GM21529 (cell line): ENCODE data around the gene OOSP1.
"Not testable (repeated sequence)": the region's sequence is repeated elsewhere in the genome, so short reads cannot be mapped to it uniquely, and the experiment has no call there.

ENCODE experiments used
- ATAC-seq: cut with Tn5 transposase; IDR thresholded peaks from one replicate; pipeline ENCODE4 v1.9.1; 2021; ENCODE audit not compliant: unreplicated experiment

The OOSP1 gene, protein sequence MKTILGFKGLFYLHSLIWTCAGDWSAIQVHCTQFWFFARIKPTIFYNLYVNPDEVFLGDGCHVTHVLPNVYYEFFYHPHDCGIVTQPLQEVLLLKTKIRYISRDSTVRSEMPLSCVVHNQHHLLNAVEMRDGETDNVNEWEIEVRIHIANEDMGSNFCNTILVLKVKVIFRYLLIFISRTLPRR

DNA sequence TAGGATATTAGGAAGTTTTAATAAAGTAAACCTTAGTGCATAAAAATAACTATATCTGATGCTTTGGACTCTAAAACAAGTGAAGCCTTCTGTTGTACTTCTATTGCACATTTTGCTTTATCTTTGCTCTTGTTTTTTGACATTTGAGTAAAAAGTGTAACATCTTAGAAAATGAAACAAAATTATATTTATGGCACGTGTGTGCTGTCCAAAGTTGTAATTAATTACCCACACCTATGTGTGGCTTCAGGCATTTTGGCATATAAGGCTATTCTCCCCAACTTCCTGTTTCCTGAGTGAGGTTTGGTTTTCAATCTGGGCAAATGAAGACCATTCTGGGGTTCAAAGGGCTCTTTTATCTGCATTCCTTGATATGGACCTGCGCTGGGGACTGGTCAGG is at the start of gene OOSP1:
Gene OOSP1 (plus strand): TSS at position 301 of the 400 bp plus-strand sequence. CDS start 23 bp downstream, at position 324.
- ATAC-seq, result no peak

DNA sequence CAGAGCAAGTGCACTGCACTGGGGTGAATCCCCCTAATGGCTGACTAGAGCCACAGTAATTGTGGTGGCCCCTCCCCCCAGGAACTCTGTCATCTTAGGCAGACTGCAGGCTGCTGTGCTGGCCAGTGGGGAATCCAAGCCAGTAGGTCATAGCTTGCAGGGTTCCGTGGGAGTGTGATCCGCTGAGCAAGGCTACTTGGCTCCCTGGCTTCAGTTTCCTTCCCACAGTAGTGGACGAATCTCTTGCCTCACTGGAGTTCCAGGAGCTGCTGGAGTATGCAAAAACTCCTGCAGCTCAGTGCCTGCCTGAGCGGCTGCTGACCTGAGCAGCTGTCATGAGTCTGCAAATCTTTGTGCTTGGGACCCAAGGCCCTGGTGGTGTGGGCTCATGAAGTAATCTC is 46.5 kb upstream of the OOSP1 start:
- no peak for ATAC-seq

- ATAC-seq, result no peak
Measured at GRCh38 chr11:59894616-59895015, 43.6 kb upstream of the OOSP1 start.

DNA sequence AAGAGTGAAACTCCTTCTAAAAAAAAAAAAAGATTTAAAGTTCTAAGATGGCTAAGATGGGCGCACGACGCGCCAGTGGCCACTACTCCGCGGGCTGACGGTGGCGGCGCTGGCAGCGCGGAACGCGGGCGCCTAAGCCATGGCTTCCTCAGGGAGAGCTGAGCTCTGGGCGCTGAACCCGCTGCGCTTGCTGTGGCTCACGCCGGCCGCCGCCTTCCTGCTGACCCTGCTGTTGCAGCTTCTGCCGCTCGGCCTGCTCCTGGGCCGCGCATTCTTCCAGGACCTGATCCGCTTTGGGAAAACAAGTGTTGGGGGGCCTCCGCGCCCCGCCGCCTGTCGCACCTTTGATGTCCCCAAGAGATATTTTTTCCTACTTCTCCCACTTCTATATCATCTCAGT is 40.2 kb upstream of the OOSP1 start:
- no peak for ATAC-seq

- ATAC-seq, result no peak
Measured at GRCh38 chr11:59898650-59899049, 39.6 kb upstream of the OOSP1 start.

GRCh38 chr11:59899532-59899931 is 38.7 kb upstream of the OOSP1 start:
- ATAC-seq, result no peak

DNA sequence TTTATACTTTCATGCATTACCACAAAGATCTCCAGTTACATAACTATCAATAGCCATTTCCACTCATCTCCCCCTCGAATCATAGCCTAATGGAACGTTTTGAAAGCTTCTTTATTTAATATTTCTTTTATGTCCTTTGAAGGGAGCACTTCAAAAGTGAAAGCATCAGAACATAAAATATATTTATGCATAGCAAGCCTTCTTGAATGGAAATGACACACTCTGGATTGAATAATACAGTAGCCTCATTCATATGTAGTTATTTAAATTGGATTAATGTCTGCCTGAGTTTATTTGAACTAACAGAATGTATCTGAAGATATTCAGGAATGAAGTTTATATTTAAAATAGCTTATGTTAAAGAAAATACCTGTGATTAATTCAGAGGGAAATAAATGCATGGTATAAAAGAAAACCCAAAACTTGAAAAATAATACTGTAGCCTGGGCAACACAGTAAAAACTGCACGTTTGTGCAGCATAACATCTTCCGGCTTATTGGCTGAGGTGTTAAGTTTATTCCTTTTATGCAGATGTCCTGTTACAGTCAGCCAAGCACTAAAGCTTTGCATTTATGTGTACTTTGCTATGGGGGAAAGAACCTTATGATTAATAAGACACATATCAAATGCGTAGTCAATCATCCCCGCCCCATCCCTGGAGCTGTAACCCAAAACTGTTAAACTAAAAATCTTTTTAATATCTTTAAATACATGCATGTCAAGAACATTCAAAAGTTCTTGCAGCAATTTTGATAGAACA is 37.7 kb upstream of the OOSP1 start:
- ATAC-seq, result no peak

DNA sequence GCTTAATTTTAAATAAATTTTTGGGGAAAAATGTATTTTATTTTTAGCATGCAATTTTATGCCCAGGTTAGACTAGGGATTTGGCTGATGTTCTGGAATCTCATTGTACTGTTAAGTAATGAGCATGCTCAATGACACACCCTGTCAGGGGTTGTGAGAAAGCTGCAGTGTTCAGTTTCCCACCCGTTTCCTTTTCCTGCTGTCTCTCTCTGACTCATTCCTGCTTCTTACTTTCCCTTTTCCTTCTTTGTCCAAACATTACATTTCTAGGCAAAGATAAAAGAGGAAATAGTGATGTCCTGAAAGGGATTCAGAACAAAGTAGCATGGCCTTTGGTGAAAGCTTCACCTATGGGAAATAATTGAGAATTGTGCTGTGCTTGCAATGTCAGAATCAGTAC is 36.9 kb upstream of the OOSP1 start:
- no peak for ATAC-seq

- ATAC-seq, result not testable (repeated sequence)
Measured at GRCh38 chr11:59903569-59903968, 34.7 kb upstream of the OOSP1 start.

- ATAC-seq, result no peak
Measured at GRCh38 chr11:59918480-59918879, 19.8 kb upstream of the OOSP1 start.

DNA sequence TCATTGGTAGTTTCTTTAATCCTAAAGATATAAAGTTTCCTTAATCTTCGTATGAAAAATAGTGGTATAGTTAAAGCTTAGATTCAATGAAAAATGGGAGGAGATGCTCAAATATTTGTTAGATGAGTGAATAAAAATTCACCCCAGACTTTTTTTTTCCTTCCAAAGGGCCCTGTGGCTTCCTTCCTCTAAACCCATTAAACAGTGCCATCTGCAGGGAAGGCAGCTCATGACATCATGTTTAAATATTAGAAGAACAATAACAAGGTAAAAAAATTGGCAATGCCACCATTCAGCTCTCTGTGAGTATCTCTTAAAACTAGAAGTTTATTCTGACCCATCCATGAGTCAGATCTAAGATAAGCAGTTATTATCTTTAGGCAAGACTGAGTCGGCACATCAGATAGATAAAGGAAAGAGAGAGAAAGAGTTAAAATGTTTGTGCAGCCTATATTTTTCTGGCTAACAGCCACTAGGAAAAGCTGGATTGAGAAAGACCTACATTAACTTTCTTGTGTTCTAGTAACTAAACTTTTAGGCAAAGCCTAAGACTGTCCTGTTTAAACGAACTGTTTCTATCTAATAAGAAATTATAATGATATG is 19.1 kb upstream of the OOSP1 start:
- no peak for ATAC-seq

- no peak for ATAC-seq
Measured at GRCh38 chr11:59923813-59924212, 14.4 kb upstream of the OOSP1 start.

GRCh38 chr11:59931688-59932087 is 6.5 kb upstream of the OOSP1 start:
- no peak for ATAC-seq

GRCh38 chr11:59938718-59939117 is 486 bp downstream of the OOSP1 start:
- no peak for ATAC-seq

- no peak for ATAC-seq
Measured at GRCh38 chr11:59939482-59939881, 1.2 kb downstream of the OOSP1 start.

DNA sequence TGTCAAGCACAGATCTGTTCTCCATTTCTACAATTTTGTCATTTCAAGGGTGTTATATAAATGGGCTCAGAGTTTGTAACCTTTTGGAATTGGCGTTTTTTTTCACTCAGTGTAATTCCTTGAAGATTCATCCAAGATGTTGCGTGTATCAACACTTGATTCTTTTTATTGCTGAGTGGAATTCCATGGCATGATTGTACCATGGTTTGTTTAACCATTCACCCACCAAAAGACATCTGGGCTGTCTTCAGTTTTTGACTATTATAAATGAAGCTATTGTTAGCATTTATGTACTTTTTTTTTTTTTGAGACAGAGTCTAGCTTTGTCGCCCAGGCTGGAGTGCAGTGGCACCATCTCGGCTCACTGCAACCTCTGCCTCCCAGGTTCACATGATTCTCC is 2.9 kb downstream of the OOSP1 start:
- ATAC-seq, result no peak

DNA sequence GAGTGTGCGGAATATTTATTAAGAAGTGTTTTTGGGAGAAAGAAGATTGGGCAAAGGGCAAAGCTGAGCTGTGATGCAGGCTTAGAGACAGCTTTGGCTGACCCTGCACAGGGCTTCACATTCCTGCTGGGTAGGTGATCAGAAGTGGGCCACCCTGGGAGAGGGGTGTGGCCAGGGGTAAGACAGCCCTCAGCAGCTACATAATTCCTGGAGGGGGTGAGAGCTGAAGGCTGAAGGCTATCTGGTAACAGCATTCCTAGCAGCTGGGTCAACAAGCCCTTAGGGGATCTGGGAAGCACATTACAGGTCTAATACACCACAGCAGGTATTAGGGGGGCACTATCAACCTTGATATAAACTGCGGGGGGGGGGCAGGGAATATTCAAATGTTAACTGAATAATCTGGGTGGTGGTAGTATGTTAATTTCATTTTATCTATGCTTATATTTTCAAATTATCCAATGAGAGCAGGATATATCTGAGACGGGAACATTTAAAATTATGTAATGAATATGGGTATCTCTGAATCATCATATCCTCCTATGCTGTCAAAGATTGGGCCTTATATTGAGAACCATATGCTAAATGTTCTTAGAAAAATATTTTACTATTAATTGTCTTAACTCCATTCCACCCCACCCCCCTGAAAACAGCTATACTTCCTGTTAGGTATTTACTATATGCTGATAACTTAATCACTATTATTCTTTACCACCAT is 5.9 kb downstream of the OOSP1 start:
- ATAC-seq, result no peak

- no peak for ATAC-seq
Measured at GRCh38 chr11:59944720-59945119, 6.5 kb downstream of the OOSP1 start.

DNA sequence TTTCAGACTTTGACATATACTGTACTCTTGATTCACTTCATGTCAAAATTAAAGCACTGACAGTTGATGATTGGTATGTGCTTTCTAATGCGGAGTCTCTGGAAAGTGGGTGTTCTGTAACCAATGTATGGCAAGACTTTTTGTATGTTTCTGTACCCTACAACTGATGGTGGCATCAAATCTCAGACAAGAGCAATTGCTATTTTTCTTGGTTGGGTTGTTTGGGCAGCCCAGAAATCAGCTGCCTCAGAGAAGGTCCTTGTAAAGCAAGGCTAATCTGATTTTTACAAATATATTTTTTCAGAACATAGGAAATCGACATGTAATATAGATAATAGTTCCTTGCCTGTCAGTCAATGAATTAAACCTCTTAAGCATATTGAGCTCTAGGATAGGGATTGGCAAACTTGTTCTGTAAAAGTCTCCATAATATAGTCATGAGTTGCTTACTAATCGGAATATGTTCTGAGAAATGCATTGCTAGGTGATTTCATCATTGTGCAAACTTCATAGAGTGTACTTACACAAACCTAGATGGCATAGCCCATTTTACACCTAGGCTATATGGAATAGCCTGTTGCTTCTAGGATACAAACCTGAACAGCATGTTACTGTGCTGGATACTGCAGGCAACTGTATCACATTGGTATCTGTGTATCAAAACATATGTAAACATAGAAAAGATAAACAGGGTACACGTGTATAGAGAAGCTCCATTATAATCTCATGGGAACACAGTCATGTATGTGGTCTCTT is 15.4 kb downstream of the OOSP1 start:
- ATAC-seq, result no peak

DNA sequence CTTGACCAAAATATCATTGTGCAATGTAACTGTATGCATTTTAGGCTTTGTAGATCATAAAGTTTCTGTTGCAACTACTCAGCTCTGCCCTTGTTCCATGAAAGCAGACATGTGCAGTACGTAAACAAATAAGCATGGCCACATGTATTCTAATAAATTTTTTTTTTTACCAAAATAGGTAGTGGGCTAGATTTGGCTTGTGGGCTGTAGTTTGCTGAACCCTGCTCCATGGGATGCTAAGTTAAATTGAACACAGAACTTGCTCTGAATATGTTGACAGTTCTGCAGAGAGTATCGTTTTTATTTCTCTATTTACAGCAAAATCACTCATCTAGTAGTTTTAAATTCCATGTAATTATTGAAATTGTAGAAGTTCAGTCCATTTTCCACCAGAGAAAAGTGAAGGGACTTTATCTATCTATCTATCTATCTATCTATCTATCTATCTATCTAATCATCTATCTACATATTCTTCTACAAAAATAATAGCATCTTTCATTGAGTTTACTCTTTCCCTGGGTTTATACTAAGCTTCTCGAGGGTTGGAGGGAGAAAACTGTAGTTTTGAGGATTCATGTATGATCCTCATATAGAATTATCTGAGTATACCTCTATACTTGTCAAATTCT is 16.1 kb downstream of the OOSP1 start:
- no peak for ATAC-seq

DNA sequence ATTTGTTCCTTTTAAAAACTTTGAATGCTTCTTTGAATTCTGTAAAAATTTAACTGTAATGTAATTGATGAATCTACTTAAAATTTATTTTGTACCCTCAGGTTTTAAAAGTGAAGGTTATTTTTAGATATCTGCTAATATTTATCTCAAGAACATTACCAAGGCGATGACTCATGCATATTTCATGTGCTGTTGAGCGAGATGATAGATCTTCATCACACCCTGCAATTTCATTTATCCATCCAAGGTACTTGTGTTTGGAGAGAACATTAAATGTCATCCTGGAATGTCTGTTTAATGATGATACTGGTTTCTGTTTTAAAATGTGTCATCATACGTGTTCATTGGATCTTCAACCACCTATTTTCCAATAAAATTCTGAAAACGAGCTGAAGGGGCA is 18.9 kb downstream of the OOSP1 start:
- ATAC-seq, result no peak
